A673 (cell line): ENCODE measurements around the gene MR1.

Experiments used
- EZH2 ChIP-seq: fragments of 200-600 bp; sonication (generic); IDR thresholded peaks from 2 replicates; pipeline ENCODE4 v1.6.1; 2017; ENCODE audit warnings: borderline replicate concordance, low read depth, mild to moderate bottlenecking, mixed read lengths, antibody characterized with exemption, low read length; ENCODE audit not compliant: poor library complexity, severe bottlenecking
- TF ChIP-seq, protein P1 (sequence below): fragments of 300-800, 200-600 bp; sonication (generic); conservative IDR thresholded peaks from 2 replicates; pipeline ENCODE4 v1.5.1; 2017; ENCODE audit warnings: low read depth, mild to moderate bottlenecking, antibody characterized with exemption, low read length, moderate library complexity, mixed read lengths

GRCh38 chr1:181090641-181091126 lies 56.9 kb downstream of the MR1 start:
- TF ChIP-seq, protein P1, sequence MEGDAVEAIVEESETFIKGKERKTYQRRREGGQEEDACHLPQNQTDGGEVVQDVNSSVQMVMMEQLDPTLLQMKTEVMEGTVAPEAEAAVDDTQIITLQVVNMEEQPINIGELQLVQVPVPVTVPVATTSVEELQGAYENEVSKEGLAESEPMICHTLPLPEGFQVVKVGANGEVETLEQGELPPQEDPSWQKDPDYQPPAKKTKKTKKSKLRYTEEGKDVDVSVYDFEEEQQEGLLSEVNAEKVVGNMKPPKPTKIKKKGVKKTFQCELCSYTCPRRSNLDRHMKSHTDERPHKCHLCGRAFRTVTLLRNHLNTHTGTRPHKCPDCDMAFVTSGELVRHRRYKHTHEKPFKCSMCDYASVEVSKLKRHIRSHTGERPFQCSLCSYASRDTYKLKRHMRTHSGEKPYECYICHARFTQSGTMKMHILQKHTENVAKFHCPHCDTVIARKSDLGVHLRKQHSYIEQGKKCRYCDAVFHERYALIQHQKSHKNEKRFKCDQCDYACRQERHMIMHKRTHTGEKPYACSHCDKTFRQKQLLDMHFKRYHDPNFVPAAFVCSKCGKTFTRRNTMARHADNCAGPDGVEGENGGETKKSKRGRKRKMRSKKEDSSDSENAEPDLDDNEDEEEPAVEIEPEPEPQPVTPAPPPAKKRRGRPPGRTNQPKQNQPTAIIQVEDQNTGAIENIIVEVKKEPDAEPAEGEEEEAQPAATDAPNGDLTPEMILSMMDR = no peak
- no peak for TF ChIP-seq EZH2
